HL-60 (cell line): ENCODE measurements around the gene PRDX6.

Experiments
- CTCF ChIP-seq: IDR thresholded peaks from one replicate; pipeline ENCODE4 v1.5.1; 2011; ENCODE audit warnings: low read length, control low read depth, inconsistent platforms; ENCODE audit not compliant: insufficient read depth
- GABPA ChIP-seq: IDR thresholded peaks from 2 replicates; pipeline ENCODE4 v1.6.1; 2012; ENCODE audit warnings: low read depth

GRCh38 chr1:173436841-173437428 lies 40.2 kb upstream of the PRDX6 start:
- TF ChIP-seq CTCF: no peak
- no peak for TF ChIP-seq GABPA
